ENCODE data around the gene PRPF6.
"Not testable (repeated sequence)": the region's sequence is repeated elsewhere in the genome, so short reads cannot be mapped to it uniquely, and the experiment has no call there.

PRPF6 gene

GRCh38 chr20:63974402-63975200 lies 6.3 kb upstream of the PRPF6 start:
- no peak for DNase-seq

DNA sequence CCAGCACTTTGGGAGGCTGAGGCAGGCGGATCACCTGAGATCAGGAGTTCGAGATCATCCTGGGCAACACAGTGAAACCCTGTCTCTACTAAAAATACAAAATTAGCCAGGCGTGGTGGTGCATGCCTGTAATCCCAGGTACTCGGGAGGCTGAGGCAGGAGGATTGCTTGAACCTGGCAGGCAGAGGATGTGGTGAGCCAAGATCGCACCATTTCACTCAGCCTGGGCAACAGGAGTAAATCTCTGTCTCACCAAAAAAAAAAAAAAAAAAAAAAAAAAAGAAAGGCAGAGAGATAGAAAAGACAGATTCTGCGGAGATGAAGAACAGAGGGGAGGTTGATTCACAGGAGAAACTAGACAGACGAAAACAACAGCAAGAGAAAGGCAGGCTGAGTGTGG lies 4.4 kb upstream of the PRPF6 start:
- not testable (repeated sequence) for DNase-seq

DNA sequence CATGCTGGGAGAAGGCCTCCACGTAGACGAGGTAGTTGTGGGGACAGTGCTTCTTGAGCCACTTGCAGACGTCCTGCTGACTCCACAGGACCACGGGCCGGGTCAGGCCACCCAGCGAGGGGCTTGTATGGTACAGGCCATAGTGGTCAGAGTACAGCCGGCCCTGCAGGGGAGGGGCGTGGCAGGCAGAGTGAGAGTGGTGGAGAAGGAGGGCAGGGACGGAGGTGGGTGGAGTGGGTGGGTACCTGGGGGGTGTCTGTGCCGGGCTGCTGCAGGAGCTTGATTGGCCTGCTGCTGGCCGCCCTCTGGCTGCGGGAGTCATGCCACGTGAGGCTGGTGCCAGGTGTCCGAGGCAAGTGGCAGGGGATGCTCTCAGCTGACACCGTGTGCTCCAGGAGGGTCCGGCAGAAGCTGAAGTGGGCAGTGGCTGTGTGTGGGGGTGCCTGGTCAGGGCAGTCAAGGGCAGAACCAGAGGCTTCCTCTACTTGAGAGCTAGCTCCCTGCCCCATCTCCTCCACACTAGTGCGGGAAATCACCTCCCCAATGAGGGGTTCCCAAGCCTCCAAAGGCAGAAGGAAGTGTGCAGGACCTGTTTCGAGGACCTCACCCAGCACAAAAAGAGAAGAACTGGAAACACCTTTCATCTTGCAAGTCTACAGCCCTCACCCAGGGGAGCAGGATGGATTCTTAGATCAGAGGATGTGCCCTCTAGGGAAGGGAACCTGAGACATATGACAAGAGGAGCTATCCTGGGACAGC lies 3.8 kb upstream of the PRPF6 start:
- DNase-seq = no peak

DNA sequence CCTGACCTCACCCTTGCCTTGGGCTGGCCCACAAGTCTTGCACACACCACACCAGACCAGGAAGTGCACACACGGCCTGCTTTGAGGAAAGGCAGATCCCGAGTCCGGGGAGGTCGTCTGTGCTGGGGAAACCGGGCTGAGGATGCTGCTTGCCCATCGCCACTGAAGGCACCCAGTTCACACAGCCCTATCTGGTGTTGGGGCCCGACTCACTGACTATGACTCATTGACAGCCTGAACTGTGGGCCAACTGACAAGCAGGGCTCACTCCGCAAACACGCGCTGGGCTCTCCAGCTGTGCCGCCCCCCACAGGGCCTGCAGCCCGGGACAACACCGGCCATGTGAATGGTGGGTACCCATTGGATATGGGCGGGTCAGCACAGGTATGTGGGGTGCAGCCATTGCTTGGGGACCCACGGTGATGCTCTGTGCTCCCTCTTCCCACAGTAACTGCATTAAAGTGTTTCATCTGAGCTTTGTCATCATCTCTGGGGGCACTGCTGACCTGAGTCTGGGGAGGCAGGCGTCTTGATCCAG lies 3.1 kb upstream of the PRPF6 start:
- DNase-seq = peak; percentile 54

- DNase-seq = peak; percentile 62
These were observed 2.4 kb upstream of the PRPF6 start for GRCh38 chr20:63978319-63979228.

- no peak for DNase-seq
These were observed 1.7 kb upstream of the PRPF6 start for GRCh38 chr20:63979229-63979556.

DNA sequence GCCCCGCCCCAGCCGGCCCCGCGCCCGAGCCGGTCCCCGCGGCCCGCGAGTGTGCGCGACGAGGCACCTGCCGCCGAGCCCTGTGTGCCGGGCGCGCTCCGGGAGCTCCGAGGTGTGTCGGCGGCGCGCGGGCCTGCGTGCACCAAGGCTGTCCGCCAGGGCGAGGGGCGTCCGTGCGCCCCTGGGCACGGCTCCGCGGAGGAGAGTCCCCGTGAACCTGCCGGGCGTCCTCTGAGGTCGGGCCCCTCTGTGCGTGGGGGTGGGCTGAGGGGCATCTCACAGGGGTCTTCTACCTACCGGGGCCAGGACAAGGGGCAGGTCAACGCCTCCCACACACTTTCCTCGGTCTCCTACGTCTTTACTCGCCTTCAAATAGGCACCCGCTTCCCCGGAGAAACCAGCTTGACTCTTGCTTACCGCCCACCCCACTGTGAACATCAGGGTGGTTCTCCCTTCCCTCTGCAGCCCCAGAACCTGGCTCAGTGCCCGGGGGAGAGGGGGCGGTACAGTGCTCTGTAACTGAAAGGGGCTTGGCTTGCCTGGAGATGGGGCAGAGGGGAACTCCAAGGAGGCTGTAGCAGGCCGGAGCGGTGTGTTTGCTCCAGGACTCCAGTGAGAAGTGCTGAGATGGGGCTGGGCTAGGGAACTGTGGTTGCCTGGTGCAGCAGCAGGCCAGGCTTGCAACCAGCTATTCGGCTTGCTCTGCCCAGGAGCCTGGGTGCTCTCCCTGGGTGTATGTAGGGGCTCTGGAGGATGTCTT lies 1.2 kb upstream of the PRPF6 start, which contains the start of gene SAMD10:
SAMD10 (minus strand) TSS at position 86 of the 760 bp plus-strand sequence. CDS start 175 bp downstream, outside the sequence.
- DNase-seq = peak; percentile 89

GRCh38 chr20:63980317-63980805 lies 571 bp upstream of the PRPF6 start:
- no peak for DNase-seq

DNA sequence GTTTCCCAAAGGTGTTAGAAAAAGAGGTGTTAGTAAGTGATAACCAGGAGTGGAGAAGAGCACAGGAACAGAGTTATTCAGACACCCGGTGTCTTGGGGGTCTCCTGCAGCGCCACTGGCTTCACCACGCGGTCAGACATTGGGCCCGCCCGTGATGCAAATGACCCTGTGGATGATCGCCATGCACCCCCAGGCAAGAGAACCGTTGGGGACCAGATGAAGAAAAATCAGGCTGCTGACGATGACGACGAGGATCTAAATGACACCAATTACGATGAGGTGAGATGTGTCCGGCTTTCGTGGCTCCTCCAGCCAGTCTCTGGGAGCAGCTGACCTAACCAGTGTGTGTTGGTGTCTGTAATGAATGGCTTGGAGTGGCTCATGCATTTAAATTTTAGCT lies 2.0 kb downstream of the PRPF6 start:
- no peak for DNase-seq

DNA sequence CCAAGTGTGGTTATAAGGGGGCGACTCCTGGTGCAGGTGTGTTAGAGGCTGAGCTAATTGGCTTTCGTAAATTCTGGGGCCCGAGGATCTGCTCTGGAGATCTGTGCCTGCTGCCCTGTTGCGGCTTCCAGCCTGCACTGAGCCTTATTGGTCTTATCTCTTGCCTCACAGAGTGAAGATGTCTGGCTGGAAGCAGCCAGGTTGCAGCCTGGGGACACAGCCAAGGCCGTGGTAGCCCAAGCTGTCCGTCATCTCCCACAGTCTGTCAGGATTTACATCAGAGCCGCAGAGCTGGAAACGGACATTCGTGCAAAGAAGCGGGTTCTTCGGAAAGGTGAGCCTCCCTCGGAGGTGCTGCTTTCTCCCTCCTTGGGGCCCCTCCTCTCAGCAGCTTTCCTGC lies 20.0 kb downstream of the PRPF6 start:
- DNase-seq = no peak

DNA sequence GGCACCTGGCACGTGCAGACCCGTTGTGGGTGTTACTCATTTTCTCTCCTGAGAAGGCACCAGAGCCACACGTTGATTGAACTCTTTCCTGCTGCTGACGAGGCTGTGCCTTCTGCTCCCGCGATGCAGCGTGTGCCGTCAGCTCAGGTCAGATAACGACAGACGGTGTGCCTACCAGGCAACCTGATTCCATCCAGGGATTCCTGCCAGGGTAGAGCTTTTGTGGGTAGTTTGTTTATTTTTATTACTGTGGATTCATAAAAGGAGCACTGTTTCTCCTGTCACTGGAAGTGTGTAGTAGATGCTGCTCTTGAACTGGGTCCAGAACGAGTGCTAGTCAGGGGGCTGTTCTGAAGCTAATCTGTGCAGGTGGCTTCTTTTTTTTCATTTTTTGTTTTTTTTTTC lies 20.7 kb downstream of the PRPF6 start:
- DNase-seq = no peak

DNA sequence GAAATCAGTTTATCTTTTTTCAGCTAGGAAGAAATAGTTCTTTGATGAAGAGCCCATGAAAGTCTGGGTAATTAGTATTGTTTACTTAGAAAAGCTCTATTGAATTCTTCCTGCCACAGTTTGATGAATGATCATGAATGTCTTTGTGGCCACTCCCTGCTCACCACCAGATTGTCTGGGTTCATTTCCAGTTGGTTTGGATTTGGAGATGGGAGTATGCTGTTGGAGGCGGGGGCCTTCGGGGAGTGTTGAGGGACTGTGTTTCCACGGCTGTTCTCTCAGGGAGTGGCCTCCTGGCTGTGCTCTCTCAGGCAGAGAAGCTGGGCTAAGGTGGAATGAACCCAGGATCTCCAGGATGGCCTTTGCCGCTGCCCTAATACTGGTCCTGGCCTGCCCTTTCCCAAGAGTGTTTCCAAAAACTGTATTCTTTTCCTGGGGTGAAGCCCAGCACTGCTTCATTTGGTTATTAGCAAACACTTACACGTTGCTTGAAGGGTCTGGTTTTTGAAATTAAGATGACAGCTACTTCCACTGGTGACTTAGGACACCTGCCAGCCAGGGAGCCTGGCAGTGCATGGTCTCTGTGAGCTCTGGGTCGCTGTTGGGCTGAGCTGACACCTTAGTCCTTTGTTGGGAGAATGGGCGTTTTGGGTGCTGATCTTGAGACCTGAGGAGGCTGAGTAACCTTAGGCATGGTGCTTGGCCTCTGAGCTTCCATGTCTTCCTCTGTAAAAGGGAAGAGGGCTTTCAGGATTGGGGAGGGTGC lies 23.2 kb downstream of the PRPF6 start:
- DNase-seq = no peak

- no peak for DNase-seq
These were observed 24.5 kb downstream of the PRPF6 start for GRCh38 chr20:64005394-64005793.

- no peak for DNase-seq
These were observed 25.6 kb downstream of the PRPF6 start for GRCh38 chr20:64006490-64006889.

DNA sequence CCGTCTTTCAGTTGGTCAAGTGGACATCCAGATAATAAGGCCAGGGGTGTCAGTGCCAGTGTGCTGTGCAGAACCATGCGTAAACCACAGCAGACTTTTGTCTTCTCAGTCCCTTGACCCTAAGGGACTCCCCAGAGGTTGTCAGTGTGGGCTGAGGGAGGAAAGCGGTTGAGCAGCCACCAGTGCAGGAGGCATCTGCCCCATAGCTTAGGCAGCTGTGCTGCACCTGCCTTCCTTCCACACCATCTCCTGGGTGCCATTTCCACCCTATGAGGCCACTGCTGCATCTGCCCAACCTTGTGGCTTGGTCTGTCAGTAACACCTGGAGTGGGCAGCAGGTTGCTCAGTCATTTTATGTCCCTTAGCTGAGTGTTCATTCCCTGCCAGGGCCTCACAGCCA lies 26.0 kb downstream of the PRPF6 start:
- no peak for DNase-seq

DNA sequence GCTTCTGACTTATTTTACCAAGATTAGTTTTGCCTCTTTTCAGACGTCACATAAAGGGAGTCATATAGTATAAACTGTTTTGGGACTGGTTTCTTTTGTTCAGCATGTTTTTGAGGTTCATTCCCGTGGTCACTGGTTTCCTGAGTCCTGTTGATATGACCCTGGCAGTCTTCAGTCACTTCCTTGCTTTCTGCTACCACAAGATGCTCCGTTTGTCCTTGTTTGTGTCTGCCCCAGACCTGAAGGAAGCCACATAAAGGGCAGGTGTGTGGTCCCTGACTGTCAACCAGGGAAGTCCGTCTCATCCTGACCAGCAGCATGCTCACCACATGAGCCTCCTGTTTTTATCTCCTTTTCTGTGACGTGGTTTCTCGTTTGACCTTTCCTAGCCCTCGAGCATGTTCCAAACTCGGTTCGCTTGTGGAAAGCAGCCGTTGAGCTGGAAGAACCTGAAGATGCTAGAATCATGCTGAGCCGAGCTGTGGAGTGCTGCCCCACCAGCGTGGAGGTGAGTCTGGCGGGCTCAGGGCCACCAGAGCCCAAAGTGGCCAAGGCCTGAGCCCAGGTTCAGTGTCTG lies 29.0 kb downstream of the PRPF6 start:
- DNase-seq = no peak

DNA sequence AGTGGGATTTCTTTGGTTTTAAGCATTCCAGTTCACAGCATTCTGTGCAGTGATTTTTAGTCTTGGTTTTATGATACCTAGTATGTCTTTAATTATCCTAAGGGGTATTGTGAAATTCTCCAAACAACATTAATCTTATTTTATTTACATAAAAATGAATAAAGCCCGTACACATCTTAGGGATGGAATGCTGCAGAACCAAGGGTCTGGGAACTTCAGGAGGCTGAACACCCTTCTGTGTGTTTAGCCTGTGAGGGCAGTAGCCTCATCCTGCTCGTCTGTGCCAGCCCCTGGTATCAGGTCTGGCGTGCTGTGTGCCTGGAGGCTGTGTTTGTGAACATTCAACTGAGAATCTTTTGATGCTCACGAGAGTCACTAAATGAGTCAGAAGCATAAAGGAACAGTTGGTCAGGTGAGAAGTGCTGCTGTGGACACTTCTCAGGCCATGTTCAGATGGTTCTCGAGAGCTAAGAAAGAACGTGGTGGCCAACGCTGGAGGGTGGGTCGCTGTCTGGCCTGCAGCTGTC lies 29.8 kb downstream of the PRPF6 start:
- DNase-seq = no peak

- no peak for DNase-seq
These were observed 30.4 kb downstream of the PRPF6 start for GRCh38 chr20:64011366-64011779.

GRCh38 chr20:64012385-64013154 lies 31.6 kb downstream of the PRPF6 start:
- DNase-seq = not testable (repeated sequence)

DNA sequence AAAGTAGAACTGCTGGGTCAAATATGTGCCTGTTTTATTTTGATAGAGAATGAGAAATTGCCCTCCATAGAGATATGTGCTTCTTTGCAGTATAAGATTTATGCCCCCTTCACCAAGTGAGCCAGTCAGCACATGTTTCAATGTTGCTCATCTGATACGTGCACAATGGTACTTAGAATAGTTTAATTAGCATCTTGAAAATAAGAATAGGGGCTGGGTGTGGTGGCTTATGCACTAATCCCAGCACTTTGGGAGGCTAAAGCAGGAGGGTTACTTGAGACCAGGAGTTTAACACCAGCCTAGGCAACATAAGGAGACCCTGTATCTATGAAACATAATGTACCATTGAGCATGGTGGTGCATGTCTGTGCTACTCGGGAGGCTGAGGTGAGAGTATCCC lies 34.7 kb downstream of the PRPF6 start:
- DNase-seq = no peak
